MG63 (cell line): ENCODE measurements around the gene CAVIN2. TPM values are rescaled to one million over a fixed set of nuclear protein-coding genes. Genes with fewer than 3 reads are reported as not detected.
"Not testable (repeated sequence)": the region's sequence is repeated elsewhere in the genome, so short reads cannot be mapped to it uniquely, and the experiment has no call there.

Experiments used
- DNase-seq: peaks from one replicate; pipeline ENCODE4 v3.0.0-alpha.2; 2020
- H3K27me3 ChIP-seq: fragments of 250-450 bp; sonication (Bioruptor Pico); 2 replicates; pipeline ENCODE4 v1.5.1; 2020; ENCODE audit warnings: mild to moderate bottlenecking, moderate library complexity
- H3K36me3 ChIP-seq: fragments of 250-450 bp; sonication (Bioruptor Pico); 2 replicates; pipeline ENCODE4 v1.5.1; 2020; ENCODE audit warnings: mild to moderate bottlenecking, moderate library complexity
- H3K4me3 ChIP-seq: fragments of 250-450 bp; sonication (Bioruptor Pico); 2 replicates; pipeline ENCODE4 v1.5.1; 2020; ENCODE audit warnings: mild to moderate bottlenecking, moderate library complexity
- H3K9me3 ChIP-seq: fragments of 250-450 bp; sonication (Bioruptor Pico); 2 replicates; pipeline ENCODE4 v1.5.1; 2020; ENCODE audit warnings: mild to moderate bottlenecking, moderate library complexity
- total RNA-seq: library from RNA; depleted of rRNA; stranded (reverse); fragments of >200 nt; shearing (Covaris generic); gene quantifications from 2 replicates; pipeline ENCODE4 v1.2.3, GENCODE V29; 2014; ENCODE audit warnings: low replicate concordance; rRNA removed

Gene CAVIN2
- total RNA-seq, 1 experiment from 2014 or later: 44.2 TPM

- DNase-seq: no peak
- H3K4me3 ChIP-seq: no peak overlapping the region
- H3K36me3 ChIP-seq: no peaks in the 10 kb centered on the region
- H3K9me3 ChIP-seq: no peaks in the 10 kb centered on the region
- peaks cover 3% of the 10 kb centered on the region; the same call in 1 of the 2 replicates for H3K27me3 ChIP-seq
These were observed 51.2 kb downstream of the CAVIN2 start for GRCh38 chr2:191795715-191796114.

DNA sequence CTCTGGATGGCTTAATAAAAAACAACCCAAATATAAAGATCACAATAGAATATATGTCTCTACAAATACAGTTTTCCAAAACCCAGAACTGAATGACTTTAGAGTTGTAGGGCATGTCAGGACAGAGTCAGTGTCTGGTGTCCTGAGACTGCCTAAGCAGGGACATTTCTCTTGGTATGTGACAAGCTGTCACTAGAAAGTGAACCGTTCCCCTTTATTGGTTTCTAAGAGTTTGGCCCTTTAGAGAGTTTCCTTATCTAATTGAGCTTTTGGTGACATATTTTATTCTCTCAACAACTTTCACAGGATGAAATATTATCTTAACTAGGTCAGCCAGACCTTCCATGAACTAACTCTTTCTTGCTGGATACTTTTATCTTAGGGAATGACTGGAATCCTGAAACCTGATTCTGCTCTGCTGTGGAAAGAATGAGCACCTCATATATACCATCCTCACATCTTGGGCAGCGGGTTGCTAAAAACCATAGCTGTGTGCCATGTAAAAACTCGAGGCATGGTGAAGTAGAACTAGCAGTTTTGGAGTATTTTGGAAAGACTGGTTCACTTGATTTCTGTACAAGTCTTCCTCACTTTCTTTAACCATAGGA, 54.8 kb downstream of the CAVIN2 start:
- no peak for DNase-seq

DNA sequence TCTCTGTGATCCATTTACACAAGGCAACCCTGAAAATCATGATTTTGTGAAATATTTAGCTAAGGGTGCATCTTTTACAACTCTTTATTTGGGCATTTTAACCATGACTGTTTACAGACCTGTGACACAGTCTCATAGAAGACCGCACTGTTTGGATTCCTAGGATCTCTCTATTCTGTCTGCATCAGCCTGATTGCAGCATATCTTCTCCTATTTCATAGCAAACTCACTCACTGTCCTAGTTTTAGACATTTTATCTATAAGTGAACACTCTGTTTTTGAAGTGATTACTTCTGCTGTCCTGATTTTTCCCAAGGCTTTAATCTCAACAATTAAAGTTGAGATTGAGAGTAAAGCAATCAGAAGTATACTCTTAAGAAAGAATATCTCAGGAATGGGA, 56.2 kb downstream of the CAVIN2 start:
- DNase-seq: no peak
- no peaks in the 10 kb centered on the region for H3K9me3 ChIP-seq
- H3K36me3 ChIP-seq: no peaks in the 10 kb centered on the region

More for the DNA sequence above, 54.8 kb downstream of the CAVIN2 start:
- Histone ChIP-seq H3K27me3 (peaks cover 3% of the 10 kb centered on the region; the same call in 1 of the 2 replicates), H3K4me3 (no peak overlapping the region), H3K9me3 (no peaks in the 10 kb centered on the region), H3K36me3 (no peaks in the 10 kb centered on the region)

GRCh38 chr2:191789796-191790195, 57.1 kb downstream of the CAVIN2 start:
- H3K4me3 ChIP-seq: no peak overlapping the region

More for the DNA sequence above, 56.2 kb downstream of the CAVIN2 start:
- Histone ChIP-seq H3K4me3 (no peak overlapping the region), H3K27me3 (peaks cover 3% of the 10 kb centered on the region; the same call in 1 of the 2 replicates)

DNA sequence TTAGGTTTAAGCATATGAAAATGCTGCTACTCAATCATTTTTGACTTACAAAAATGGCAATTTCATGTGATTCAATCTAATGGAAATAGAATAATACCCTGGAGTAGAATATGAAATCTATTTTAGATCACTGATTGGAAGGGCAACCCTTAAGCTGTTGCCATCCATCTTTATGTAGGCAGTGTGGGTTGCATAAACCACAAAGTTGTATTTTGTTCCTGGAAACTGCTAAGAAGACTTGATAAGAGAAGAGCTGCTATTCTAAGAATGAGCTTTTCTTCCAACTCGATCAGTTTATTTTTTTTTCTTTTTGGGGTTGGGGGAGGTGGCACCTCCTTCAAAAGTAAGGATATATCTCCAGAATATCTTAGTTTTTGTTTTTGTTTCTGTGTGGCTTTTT, 60.2 kb downstream of the CAVIN2 start:
- no peak for DNase-seq
- no peaks in the 10 kb centered on the region for H3K36me3 ChIP-seq
- no peak overlapping the region for H3K4me3 ChIP-seq
- H3K9me3 ChIP-seq: no peaks in the 10 kb centered on the region
- 0 out of 2 replicates have a peak, but pooled peaks cover 2% of the 10 kb centered on the region for H3K27me3 ChIP-seq

More at GRCh38 chr2:191789796-191790195, 57.1 kb downstream of the CAVIN2 start:
- no peak for DNase-seq
- no peaks in the 10 kb centered on the region for H3K9me3 ChIP-seq
- H3K27me3 ChIP-seq: peaks cover 3% of the 10 kb centered on the region; the same call in 1 of the 2 replicates
- H3K36me3 ChIP-seq: no peaks in the 10 kb centered on the region

- not testable (repeated sequence) for H3K27me3 ChIP-seq, H3K9me3 ChIP-seq, DNase-seq, H3K36me3 ChIP-seq, H3K4me3 ChIP-seq
These were observed 61.2 kb downstream of the CAVIN2 start for GRCh38 chr2:191785651-191786050.

Other genes with a start within 250 kb of the CAVIN2 start
- 15.8 and 24.1 TPM in 2 replicates for gene NABP1, start 169.0 kb downstream of the CAVIN2 start, total RNA-seq